SU-DHL-6 (cell line): Measurements from ENCODE around the gene SLC14A1.

Experiments used
- H2AFZ ChIP-seq: fragments of 200-600 bp; sonication (generic); 2 replicates; pipeline ENCODE4 v1.6.1; 2014; ENCODE audit warnings: low read depth, mild to moderate bottlenecking, moderate library complexity, mixed read lengths, antibody characterized with exemption, low read length; ENCODE audit not compliant: severe bottlenecking
- H3F3A ChIP-seq: fragments of 200-600 bp; shearing (Covaris generic); 2 replicates; pipeline ENCODE4 v1.6.0; 2016; ENCODE audit warnings: antibody characterized with exemption, mild to moderate bottlenecking; ENCODE audit not compliant: insufficient read depth
- H3K27ac ChIP-seq: fragments of 200-600 bp; sonication (generic); 2 replicates; pipeline ENCODE4 v1.5.1; 2016; ENCODE audit warnings: low read depth, mild to moderate bottlenecking, low read length, moderate library complexity, mixed read lengths
- H3K27me3 ChIP-seq: fragments of 200-600 bp; sonication (generic), shearing (Covaris generic); 2 replicates; pipeline ENCODE4 v1.6.0; 2014; ENCODE audit warnings: mild to moderate bottlenecking, low read length
- H3K36me3 ChIP-seq: fragments of 200-600 bp; sonication (generic); 2 replicates; pipeline ENCODE4 v1.6.1; 2014; ENCODE audit warnings: mild to moderate bottlenecking, low read length, mixed read lengths
- H3K4me2 ChIP-seq: fragments of 300-600, 200-600 bp; shearing (Covaris generic), sonication (generic); 2 replicates; pipeline ENCODE4 v1.6.0; 2014; ENCODE audit warnings: low read length, low read depth, mild to moderate bottlenecking; ENCODE audit not compliant: poor library complexity, severe bottlenecking
- H3K4me3 ChIP-seq: fragments of 200-600 bp; sonication (generic); 2 replicates; pipeline ENCODE4 v1.5.1; 2014; ENCODE audit warnings: antibody characterized with exemption, low read length, mild to moderate bottlenecking, mixed read lengths; ENCODE audit not compliant: insufficient read depth, poor library complexity, severe bottlenecking
- H3K79me2 ChIP-seq: fragments of 200-600 bp; sonication (generic); 2 replicates; pipeline ENCODE4 v1.6.1; 2014; ENCODE audit warnings: mild to moderate bottlenecking, low read length, moderate library complexity; ENCODE audit not compliant: insufficient read depth
- H3K9ac ChIP-seq: fragments of 200-600 bp; sonication (generic); 2 replicates; pipeline ENCODE4 v1.7.0; 2014; ENCODE audit warnings: mild to moderate bottlenecking, low read length
- H3K9me2 ChIP-seq: fragments of 200-600 bp; sonication (generic); replicated peaks from 2 replicates; pipeline ENCODE4 v1.6.1; 2014; ENCODE audit warnings: low read length; ENCODE audit not compliant: insufficient read depth
- H3K9me3 ChIP-seq: fragments of 200-600 bp; sonication (generic); 2 replicates; pipeline ENCODE4 v1.6.1; 2014; ENCODE audit warnings: low read length, mixed read lengths; ENCODE audit not compliant: insufficient read depth
- H4K20me1 ChIP-seq: fragments of 200-600 bp; sonication (generic); 2 replicates; pipeline ENCODE4 v1.6.1; 2014; ENCODE audit warnings: low read depth, mild to moderate bottlenecking, antibody characterized with exemption, low read length, moderate library complexity, mixed read lengths
- CTCF ChIP-seq: fragments of 200-600 bp; sonication (generic); IDR thresholded peaks from one replicate; pipeline ENCODE4 v1.5.1; 2017; ENCODE audit warnings: antibody characterized with exemption, mild to moderate bottlenecking, low read length, moderate library complexity; ENCODE audit not compliant: insufficient read depth, poor library complexity, severe bottlenecking
- EZH2phosphoT487 ChIP-seq: fragments of 200-600 bp; sonication (generic), shearing (Covaris generic); conservative IDR thresholded peaks from 2 replicates; pipeline ENCODE4 v1.6.1; 2018; ENCODE audit warnings: mild to moderate bottlenecking, antibody characterized with exemption, low read length, moderate library complexity, mixed read lengths

Gene SLC14A1

GRCh38 chr18:45760462-45761036, 36.6 kb downstream of the SLC14A1 start:
- Histone ChIP-seq H3K36me3 (no peaks in the 10 kb centered on the region), H3F3A (no peaks in the 10 kb centered on the region), H3K4me3 (no peak overlapping the region), H3K4me2 (no peak overlapping the region), H2AFZ (no peak overlapping the region), H3K79me2 (no peaks in the 10 kb centered on the region), H3K9me2 (no peaks in the 10 kb centered on the region), H4K20me1 (no peaks in the 10 kb centered on the region), H3K27me3 (no peaks in the 10 kb centered on the region), H3K9me3 (no peaks in the 10 kb centered on the region), H3K9ac (no peak overlapping the region), H3K27ac (no peak overlapping the region)
- no peak for TF ChIP-seq EZH2phosphoT487
- TF ChIP-seq CTCF: no peak

GRCh38 chr18:45761512-45762114, 37.6 kb downstream of the SLC14A1 start:
- no peaks in the 10 kb centered on the region for H3K79me2 ChIP-seq
- H3K9me2 ChIP-seq: no peaks in the 10 kb centered on the region
- no peaks in the 10 kb centered on the region for H3K9me3 ChIP-seq
- H3K4me2 ChIP-seq: no peak overlapping the region
- TF ChIP-seq EZH2phosphoT487 (no peak), CTCF (no peak)
- H3K27me3 ChIP-seq: no peaks in the 10 kb centered on the region
- no peaks in the 10 kb centered on the region for H3K36me3 ChIP-seq
- H2AFZ ChIP-seq: no peak overlapping the region
- no peaks in the 10 kb centered on the region for H4K20me1 ChIP-seq
- H3K27ac ChIP-seq: no peak overlapping the region
- no peaks in the 10 kb centered on the region for H3F3A ChIP-seq
- no peak overlapping the region for H3K4me3 ChIP-seq
- H3K9ac ChIP-seq: no peak overlapping the region

GRCh38 chr18:45764000-45764686, 40.2 kb downstream of the SLC14A1 start:
- Histone ChIP-seq H3K9me2 (no peaks in the 10 kb centered on the region), H3K9ac (no peak overlapping the region), H3K4me3 (no peak overlapping the region), H3F3A (no peaks in the 10 kb centered on the region), H4K20me1 (no peaks in the 10 kb centered on the region), H3K36me3 (no peaks in the 10 kb centered on the region), H2AFZ (no peak overlapping the region), H3K27ac (no peak overlapping the region), H3K4me2 (no peak overlapping the region), H3K9me3 (no peaks in the 10 kb centered on the region), H3K79me2 (no peaks in the 10 kb centered on the region), H3K27me3 (no peaks in the 10 kb centered on the region)
- TF ChIP-seq CTCF: no peak
- no peak for TF ChIP-seq EZH2phosphoT487
